Testis (tissue), 3 donors: ENCODE data around the gene MED12L. TPM values are rescaled to one million over a fixed set of nuclear protein-coding genes. Genes with fewer than 3 reads are reported as not detected.
A peak's percentile ranks its signal among the peaks of the same experiment; 100 is the strongest.

Experiments used
- DNase-seq: peaks from one replicate; pipeline ENCODE4 v3.0.0-alpha.2; 2019
- H3K27ac ChIP-seq, 2 donors: fragments of 200-600 bp; sonication (generic); one replicate each; pipeline ENCODE4 v1.5.1; 2019
- H3K27me3 ChIP-seq: fragments of 200-600 bp; sonication (generic); one replicate; pipeline ENCODE4 v1.5.1; 2019
- H3K36me3 ChIP-seq: fragments of 200-600 bp; sonication (generic); one replicate; pipeline ENCODE4 v1.5.1; 2017; ENCODE audit warnings: low read depth; ENCODE audit errors: missing control alignments
- H3K4me1 ChIP-seq: fragments of 200-600 bp; sonication (generic); one replicate; pipeline ENCODE4 v1.5.1; 2019
- H3K4me3 ChIP-seq, 2 donors: fragments of 200-600 bp; sonication (generic); one replicate each; pipeline ENCODE4 v1.5.1; 2017 to 2019
- H3K9me3 ChIP-seq: fragments of 200-600 bp; sonication (generic); one replicate; pipeline ENCODE4 v1.5.1; 2017
- POLR2A ChIP-seq: fragments of 450-650 bp; IDR thresholded peaks from one replicate; pipeline ENCODE4 v1.6.1; 2017; ENCODE audit warnings: antibody characterized with exemption, mild to moderate bottlenecking, moderate library complexity
- WGBS, 2 donors: methylation state at CpG; one replicate each; pipeline ENCODE4 v1.1.5; 2018; 5-methylcytosine and 5-hydroxymethylcytosine counted together
- intact Hi-C: fragments of 100-400 bp; cut with DNase I; formaldehyde crosslinking; loops from one replicate; pipeline ENCODE4 v1.15.1; 2023; ENCODE audit warnings: low total_unique reads
- polyA plus RNA-seq: library from polyadenylated mRNA; stranded (reverse); fragments of 350-450 nt; fragmentation: Illumina TruSeq; extraction: RNeasy Lipid Tissue Mini Kit (QIAGEN cat#74804); gene quantifications from one replicate; pipeline ENCODE4 v1.2.3, GENCODE V29; 2014; ENCODE audit warnings: low read depth, low replicate concordance; ENCODE audit not compliant: insufficient read depth
- total RNA-seq, 2 donors: library from RNA; depleted of rRNA; stranded (reverse); fragments of >200 nt; gene quantifications; one replicate each; pipeline ENCODE4 v1.2.3, GENCODE V29; 2016
- TF ChIP-seq, protein P1 (sequence below), 3 experiments: fragments of 450-650 bp in 2 of 3; fragments of 200-600 bp in 1 of 3; sonication (generic) in 1 of 3; IDR thresholded peaks; one replicate each; pipeline ENCODE4 v1.5.1; 2016 to 2019; ENCODE audit warnings: antibody characterized with exemption in 3 of 3, mild to moderate bottlenecking in 2 of 3, moderate library complexity in 1 of 3

The MED12L gene
- total and polyA plus RNA-seq, 3 donors from 2014 or later: 10.3 to 18.5 (median 10.4) TPM

DNA sequence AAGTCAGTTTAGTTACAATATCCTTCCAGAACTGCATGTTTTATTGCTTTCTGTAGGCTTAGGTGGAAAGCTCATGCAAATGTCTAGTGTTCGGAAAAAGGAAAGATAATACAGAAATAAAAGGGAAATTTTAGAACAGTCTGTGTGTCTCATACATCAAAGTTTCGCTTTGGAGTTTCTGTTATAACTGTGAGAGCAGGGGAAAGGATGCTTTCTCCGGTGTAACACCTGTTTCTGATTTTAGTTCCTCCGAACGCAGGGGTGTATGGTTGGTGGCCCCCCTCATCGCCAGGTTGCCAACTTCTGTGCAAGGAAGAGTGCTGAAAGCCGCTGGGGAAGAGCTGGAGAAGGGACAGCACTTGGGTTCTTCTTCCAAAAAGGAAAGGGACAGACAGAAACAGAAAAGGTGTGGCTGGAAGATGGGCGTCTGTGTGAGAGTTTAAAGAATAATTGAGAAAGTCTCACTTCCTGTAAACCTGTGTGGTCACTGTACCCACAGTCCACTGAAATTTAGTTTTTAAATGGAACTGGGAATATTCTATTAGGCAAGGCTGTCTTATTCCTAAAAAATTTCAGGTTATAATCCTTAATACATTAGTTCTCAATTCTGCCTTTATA lies 292.4 kb downstream of the MED12L start:
- peaks cover 3% of the 10 kb centered on the region for H3K4me1 ChIP-seq
- no peaks in the 10 kb centered on the region for H3K36me3 ChIP-seq
- no peaks in the 10 kb centered on the region for H3K27me3 ChIP-seq
- H3K4me3 ChIP-seq: no peak overlapping the region
- WGBS, 2 donors: 88 to 89% methylated on average over 8 of the region's 8 CpGs
- no peak overlapping the region for H3K27ac ChIP-seq
- H3K9me3 ChIP-seq: no peaks in the 10 kb centered on the region
- intact Hi-C loops: no loop called here
- TF ChIP-seq, protein P1, sequence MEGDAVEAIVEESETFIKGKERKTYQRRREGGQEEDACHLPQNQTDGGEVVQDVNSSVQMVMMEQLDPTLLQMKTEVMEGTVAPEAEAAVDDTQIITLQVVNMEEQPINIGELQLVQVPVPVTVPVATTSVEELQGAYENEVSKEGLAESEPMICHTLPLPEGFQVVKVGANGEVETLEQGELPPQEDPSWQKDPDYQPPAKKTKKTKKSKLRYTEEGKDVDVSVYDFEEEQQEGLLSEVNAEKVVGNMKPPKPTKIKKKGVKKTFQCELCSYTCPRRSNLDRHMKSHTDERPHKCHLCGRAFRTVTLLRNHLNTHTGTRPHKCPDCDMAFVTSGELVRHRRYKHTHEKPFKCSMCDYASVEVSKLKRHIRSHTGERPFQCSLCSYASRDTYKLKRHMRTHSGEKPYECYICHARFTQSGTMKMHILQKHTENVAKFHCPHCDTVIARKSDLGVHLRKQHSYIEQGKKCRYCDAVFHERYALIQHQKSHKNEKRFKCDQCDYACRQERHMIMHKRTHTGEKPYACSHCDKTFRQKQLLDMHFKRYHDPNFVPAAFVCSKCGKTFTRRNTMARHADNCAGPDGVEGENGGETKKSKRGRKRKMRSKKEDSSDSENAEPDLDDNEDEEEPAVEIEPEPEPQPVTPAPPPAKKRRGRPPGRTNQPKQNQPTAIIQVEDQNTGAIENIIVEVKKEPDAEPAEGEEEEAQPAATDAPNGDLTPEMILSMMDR (IDR thresholded peaks at IDR 0.05): no peak
- no peak for TF ChIP-seq POLR2A
- no peak for DNase-seq

DNA sequence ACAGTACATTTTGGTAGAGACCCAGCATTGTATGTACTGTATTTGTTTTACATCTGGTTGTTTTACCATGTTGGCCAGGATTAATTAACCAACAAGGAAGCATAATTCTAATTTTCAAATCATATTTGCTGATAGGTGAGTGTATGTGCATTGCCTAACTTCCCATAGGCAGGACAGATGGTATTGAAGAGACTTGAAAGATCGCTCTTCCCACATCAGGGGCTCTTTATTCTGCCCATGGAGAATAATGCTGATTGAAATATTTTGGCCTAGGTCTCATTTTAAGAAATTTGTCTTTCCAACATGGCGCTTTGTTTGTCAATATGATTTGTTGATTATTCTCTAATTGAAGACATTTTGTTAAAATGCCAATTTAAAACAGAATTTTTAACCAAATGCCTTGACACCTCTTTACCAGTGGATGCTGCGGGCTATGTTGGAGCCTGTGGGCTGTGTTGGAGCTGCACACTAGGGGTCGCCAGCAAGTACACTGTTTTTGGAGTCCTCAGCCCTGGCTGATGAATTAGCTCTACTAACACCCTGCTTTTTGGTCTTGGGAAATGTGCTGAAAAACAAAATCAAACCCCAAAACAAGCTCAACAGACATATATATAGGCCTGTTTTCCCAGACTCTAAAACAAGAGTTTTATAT lies 293.7 kb downstream of the MED12L start:
- intact Hi-C loops: no loop called here
- Histone ChIP-seq H3K4me3 (no peak overlapping the region), H3K27ac (no peak overlapping the region), H3K4me1 (peaks cover 7% of the 10 kb centered on the region), H3K9me3 (no peaks in the 10 kb centered on the region), H3K27me3 (no peaks in the 10 kb centered on the region), H3K36me3 (no peaks in the 10 kb centered on the region)
- WGBS, 2 donors: 73 to 83% methylated on average over 4 of the region's 4 CpGs
- peak; percentile 26 for DNase-seq
- TF ChIP-seq, protein P1 (IDR thresholded peaks at IDR 0.05): no peak
- no peak for TF ChIP-seq POLR2A

DNA sequence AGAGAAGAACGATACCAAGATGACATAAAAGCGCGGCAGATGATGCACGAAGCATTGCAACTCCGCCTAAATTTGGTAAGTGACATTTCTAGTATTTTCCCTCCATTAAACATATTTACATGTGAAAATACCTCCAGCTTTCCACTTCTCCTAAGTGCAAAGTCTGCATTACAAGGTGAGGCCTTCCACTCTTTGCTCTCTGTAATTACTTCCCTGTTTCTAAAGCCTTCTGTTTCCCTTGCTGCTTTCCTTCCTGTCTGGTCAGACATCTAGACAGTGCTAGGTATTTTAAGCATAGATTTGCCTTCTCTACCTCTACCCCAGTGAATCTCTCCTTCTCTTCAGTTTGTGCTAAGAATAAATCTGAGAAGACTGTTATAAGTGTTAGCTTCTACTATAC lies 297.2 kb downstream of the MED12L start:
- Histone ChIP-seq H3K9me3 (no peaks in the 10 kb centered on the region), H3K36me3 (no peaks in the 10 kb centered on the region), H3K27me3 (no peaks in the 10 kb centered on the region), H3K4me3 (no peak overlapping the region), H3K4me1 (peaks cover 7% of the 10 kb centered on the region), H3K27ac (no peak overlapping the region)
- TF ChIP-seq POLR2A: no peak
- TF ChIP-seq, protein P1 (IDR thresholded peaks at IDR 0.05): no peak
- intact Hi-C loops: no loop called here
- no peak for DNase-seq
- 92 to 94% methylated on average over 5 of the region's 5 CpGs for WGBS, 2 donors

DNA sequence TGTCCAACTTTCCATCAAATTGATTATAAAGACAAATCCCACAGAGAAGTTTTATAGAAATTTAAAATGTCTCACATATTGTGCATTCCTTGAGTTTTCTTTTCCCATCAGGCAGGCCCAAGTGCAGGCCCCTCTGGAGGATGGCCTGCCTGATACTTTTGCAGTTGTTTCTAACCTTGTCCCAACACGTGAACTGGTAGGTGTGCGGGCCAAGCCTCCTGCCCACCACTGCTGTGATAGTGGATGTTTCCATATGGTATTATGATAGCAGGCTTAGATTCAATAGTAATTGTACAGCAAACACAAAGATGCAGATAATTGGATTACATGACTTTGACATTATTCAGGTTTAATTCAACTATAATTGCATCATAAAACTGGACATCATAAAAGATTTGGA lies 297.6 kb downstream of the MED12L start:
- WGBS, 2 donors: 85 to 92% methylated on average over 2 of the region's 2 CpGs
- no peaks in the 10 kb centered on the region for H3K9me3 ChIP-seq
- intact Hi-C loops: no loop called here
- H3K4me3 ChIP-seq: no peak overlapping the region
- no peaks in the 10 kb centered on the region for H3K36me3 ChIP-seq
- no peak for TF ChIP-seq POLR2A
- DNase-seq: no peak
- peaks cover 7% of the 10 kb centered on the region for H3K4me1 ChIP-seq
- H3K27ac ChIP-seq: no peak overlapping the region
- no peaks in the 10 kb centered on the region for H3K27me3 ChIP-seq

DNA sequence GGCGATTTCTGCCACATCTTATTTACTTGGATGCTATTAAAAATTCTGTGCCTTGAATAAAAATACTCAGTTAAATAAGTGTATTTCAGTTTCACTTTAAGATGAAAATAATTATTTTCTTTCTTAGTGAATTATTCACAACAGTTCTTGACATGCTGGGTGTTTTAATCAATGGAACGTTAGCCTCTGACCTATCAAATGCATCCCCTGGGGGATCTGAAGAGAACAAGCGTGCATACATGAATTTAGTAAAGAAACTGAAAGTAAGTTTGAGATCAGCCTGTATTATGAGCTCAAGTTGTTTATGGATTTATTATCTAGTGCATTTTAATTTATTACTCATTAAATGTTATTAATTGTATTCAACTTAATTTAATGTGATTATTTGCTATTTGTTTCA lies 298.5 kb downstream of the MED12L start:
- H3K9me3 ChIP-seq: no peaks in the 10 kb centered on the region
- H3K4me3 ChIP-seq: peak overlapping the region in 1 of 2 donors; percentile 1
- 50 to 55% methylated on average over 3 of the region's 3 CpGs for WGBS, 2 donors
- no peak overlapping the region for H3K27ac ChIP-seq
- no peak for DNase-seq
- H3K27me3 ChIP-seq: no peaks in the 10 kb centered on the region
- intact Hi-C loops: no loop called here
- H3K36me3 ChIP-seq: no peaks in the 10 kb centered on the region
- H3K4me1 ChIP-seq: peaks cover 7% of the 10 kb centered on the region
- TF ChIP-seq, protein P1 (IDR thresholded peaks at IDR 0.05): no peak
- TF ChIP-seq POLR2A: no peak
